ENCODE measurements around the gene AUTS2. TPM values are rescaled to one million over a fixed set of nuclear protein-coding genes. Genes with fewer than 3 reads are reported as not detected.

Gene AUTS2
- total RNA-seq, 1 donor from 2014 or later: 10.3 TPM

DNA sequence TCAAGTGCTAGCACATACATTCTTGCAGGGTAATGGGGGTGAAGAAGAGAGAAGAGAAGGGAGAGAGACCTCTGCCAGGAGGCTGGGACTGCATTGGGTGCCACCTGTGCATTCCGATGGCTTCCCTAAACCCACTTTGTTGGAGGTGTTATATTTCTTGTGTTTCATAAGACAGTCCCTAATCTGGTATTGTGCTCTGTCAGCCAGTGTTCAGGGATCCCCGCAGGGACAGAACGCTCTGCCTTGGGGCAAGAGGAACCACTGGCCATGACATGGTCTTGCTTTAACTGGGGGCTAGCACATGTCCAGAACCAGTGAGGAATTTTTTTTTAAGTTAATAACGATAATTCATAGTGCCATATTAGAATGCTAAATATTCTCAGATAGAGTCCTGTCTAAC lies 1168.4 kb downstream of the AUTS2 start:
- DNase-seq (ENCODE audit: low spot score): no peak
- intact Hi-C loops (cut with DNase I): no loop called here

GRCh38 chr7:70770154-70770553 lies 1171.9 kb downstream of the AUTS2 start:
- no peak for DNase-seq (ENCODE audit: low spot score)
- intact Hi-C loops (cut with DNase I): loop anchor here (5.0 kb wide), 1 partner anchor 48 kb away; no protein-coding TSS in a partner anchor

- DNase-seq (ENCODE audit: low spot score): no peak
- intact Hi-C loops (cut with DNase I): loop anchor here (5.0 kb wide), 1 partner anchor 49 kb away; no protein-coding TSS in a partner anchor
Measured at GRCh38 chr7:70771451-70771850, 1173.2 kb downstream of the AUTS2 start.

DNA sequence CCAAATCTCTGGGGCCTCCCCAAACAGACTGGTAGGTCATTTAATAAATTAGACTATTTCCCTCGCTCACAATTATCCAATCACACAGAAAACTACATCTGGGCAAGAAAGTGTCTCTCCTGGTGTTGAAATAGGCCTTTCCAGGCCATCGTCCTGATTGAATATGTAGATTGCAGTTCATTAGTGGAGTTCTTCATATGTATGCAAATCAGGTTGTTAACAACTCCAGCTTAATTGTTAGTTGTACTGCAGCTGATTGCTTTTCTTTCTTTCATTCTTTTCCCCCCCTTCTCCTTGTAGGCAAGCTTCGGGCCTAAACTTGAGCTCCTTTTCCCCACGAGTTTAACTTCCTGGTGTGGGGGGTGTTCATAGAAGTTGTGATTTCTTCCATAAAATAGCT lies 1174.6 kb downstream of the AUTS2 start:
- no peak for DNase-seq (ENCODE audit: low spot score)
- intact Hi-C loops (cut with DNase I): loop anchor here (5.0 kb wide), 1 partner anchor 51 kb away; no protein-coding TSS in a partner anchor

DNA sequence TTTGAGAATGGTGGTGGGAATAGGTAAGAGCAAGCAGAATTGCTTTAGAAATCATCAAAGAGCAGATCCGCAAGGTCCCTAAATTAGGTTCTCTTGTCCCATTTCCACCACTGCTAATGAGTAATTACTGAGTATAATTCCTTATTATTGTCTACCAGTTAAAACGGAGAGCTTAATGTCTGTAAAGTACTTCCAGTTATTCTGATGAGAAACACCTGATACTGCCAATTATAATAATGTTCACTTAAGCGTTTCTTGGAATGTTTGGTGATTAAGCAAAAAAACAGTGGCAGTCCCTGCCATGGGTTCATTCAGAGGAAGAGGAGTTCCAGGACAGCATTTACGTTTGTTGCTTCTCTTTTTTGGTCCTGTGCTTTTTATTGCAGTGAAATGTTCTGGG lies 1175.1 kb downstream of the AUTS2 start:
- intact Hi-C loops (cut with DNase I): loop anchor here (5.0 kb wide), 1 partner anchor 51 kb away; no protein-coding TSS in a partner anchor
- no peak for DNase-seq (ENCODE audit: low spot score)

- DNase-seq (ENCODE audit: low spot score): no peak
- intact Hi-C loops (cut with DNase I): loop anchor here (5.0 kb wide), 1 partner anchor 53 kb away; no protein-coding TSS in a partner anchor
Measured at GRCh38 chr7:70774950-70775527, 1176.8 kb downstream of the AUTS2 start.

DNA sequence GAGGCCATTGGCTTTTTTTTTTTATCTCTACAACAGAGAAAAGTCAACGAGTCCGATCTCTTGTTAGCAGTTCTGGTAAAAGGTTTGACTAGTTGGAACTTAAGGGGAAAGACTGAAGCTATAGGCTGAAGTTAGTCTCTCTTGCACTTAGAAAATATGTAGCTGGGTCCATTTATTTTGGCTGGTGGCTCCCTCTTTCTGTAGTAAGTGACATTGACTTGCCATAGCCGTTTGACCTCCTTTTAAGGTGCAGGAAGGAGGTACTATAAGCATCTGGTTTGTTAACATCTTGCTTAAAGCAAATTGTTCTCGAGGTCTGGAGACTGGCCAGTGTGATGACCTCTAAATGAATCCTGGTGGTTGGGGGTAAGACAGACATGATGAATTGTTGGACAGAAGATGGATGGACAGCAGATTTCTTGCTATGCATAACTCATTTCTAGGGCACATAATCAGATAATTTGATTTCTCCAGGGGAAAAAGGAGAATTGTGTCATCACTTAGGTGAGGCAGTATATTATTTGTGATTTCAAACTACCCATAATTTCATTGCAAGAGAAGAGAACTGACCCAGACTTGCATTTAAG lies 1177.4 kb downstream of the AUTS2 start:
- no peak for DNase-seq (ENCODE audit: low spot score)

DNA sequence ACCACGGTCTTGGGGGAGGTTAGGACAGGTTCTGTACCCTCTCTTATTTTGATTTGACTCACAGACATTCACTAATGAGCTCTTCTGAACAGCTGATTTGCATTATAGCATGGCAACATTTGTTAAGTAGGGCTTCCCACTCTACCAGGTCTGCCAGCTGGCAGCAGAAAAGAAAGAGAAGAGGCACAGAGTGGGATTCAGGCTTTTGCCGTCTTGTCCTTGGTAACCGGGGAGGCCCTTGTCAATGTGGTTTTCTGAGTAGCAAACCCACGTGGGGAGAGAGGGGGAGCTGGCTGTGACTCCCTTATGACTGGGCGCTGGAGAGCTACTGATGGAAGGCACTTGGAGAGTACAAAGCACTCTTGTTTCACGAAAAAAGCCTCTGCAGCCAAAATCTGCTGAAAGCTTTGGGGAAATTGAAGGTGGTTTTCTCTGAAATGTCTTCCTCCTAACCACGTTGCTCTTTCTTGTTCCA lies 1178.4 kb downstream of the AUTS2 start:
- DNase-seq (ENCODE audit: low spot score): no peak
- intact Hi-C loops (cut with DNase I): no loop called here

More for the DNA sequence above, 1177.4 kb downstream of the AUTS2 start:
- intact Hi-C loops (cut with DNase I): no loop called here

GRCh38 chr7:70777251-70777650 lies 1179.0 kb downstream of the AUTS2 start:
- no peak for DNase-seq (ENCODE audit: low spot score)
- intact Hi-C loops (cut with DNase I): no loop called here

DNA sequence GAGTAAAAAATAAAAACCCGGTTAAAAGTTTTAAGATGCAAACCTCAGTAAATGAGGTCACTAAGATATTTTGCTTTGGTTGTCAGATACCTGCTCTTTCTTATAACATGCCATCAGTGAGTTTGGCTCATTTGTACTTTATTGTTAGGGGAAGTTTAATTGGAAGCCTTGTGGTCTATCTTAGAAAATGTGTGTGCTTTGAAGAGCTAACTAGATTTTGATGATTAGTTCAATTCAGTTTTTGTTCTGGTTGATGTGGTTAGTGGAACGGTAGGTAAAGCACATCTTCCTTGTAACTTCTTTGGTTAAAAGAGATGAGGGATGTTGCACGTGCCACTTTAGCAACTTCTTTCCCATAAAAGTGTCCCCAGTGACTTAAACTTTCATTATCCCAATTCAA lies 1180.3 kb downstream of the AUTS2 start:
- DNase-seq (ENCODE audit: low spot score): no peak
- intact Hi-C loops (cut with DNase I): no loop called here

DNA sequence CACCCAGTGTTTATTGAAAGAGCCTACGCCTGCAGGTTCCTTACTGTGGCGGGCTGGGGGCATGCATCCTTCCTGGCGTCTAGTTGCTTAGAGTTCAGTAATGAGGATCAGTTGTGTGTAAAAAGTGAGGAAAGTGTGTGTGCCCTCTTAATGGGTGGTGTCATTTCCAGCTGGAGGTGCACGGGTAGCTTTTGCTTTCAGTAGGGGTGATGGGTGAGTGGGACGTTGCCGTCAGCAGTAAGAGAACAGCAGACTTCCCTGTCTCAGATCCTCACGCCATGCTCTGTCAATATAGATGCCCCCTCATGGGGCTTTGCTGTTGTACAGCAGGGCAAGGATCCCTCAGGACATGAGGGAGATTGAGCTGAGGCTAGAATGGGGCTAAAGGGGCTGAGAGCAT lies 1181.0 kb downstream of the AUTS2 start:
- intact Hi-C loops (cut with DNase I): no loop called here
- no peak for DNase-seq (ENCODE audit: low spot score)

DNA sequence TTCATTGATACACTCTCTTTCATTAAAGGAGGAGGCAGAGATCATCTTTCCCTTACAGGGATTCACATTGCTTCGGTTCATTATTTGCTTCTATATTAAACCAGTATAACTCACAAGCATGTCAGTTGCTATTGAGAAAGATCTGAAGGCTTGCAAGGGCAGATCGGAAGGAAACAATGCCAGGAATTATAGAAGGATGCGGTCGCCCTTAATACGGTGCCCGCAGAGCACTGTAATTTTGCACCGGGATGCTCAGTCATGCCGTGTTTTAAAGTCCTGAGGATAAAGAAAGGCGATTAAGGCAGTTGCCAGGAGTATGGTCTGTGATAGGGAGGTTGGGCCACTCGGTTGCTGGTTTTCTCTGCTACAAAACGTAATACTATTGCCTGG lies 1183.6 kb downstream of the AUTS2 start:
- DNase-seq (ENCODE audit: low spot score): no peak

DNA sequence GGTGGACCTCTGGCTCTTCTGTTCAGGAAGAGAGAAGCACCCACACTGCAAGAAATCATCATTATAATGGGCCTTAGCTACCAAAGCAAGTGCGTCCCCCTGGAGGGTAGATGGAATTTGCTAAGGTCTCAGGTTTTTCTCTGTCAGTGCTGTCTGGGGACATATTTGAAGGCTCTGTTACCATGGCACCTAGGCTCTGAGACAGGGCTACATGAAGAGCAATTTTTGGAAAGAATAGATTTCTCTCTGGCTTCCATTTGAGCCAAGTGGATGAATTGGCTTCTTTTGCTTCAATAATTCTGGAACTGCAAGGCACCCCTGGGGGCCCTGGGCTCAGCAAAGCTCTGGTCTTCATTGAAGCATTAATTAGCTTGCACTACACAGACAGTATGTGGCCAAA lies 1184.5 kb downstream of the AUTS2 start:
- intact Hi-C loops (cut with DNase I): no loop called here
- no peak for DNase-seq (ENCODE audit: low spot score)

More for the DNA sequence above, 1183.6 kb downstream of the AUTS2 start:
- intact Hi-C loops (cut with DNase I): no loop called here

- intact Hi-C loops (cut with DNase I): no loop called here
- no peak for DNase-seq (ENCODE audit: low spot score)
Measured at GRCh38 chr7:70785427-70785826, 1187.2 kb downstream of the AUTS2 start.

GRCh38 chr7:70786076-70786475 lies 1187.8 kb downstream of the AUTS2 start:
- intact Hi-C loops (cut with DNase I): no loop called here
- DNase-seq (ENCODE audit: low spot score): no peak

GRCh38 chr7:70787286-70787685 lies 1189.0 kb downstream of the AUTS2 start:
- intact Hi-C loops (cut with DNase I): no loop called here
- no peak for DNase-seq (ENCODE audit: low spot score)

GRCh38 chr7:70787771-70788170 lies 1189.5 kb downstream of the AUTS2 start:
- no peak for DNase-seq (ENCODE audit: low spot score)
- intact Hi-C loops (cut with DNase I): no loop called here

DNA sequence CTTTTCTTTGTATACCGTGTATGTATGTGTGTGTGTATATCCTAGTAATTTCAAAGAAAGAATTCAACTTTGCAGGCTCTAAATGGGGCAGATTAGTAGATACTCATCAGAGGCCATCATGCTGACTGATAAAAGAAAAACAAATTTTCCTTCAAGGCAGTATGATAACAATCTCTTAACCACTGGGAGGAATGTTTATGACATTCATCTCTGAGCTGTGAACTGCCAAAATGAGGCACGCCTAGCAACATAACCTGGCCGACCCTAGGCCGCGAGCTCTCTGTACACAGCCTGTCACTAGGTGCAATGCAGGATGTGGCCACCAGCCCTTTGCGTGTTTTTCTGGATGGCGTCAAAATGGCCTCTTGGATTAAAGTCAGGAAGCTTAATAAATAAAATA lies 1190.0 kb downstream of the AUTS2 start:
- no peak for DNase-seq (ENCODE audit: low spot score)
- intact Hi-C loops (cut with DNase I): no loop called here

DNA sequence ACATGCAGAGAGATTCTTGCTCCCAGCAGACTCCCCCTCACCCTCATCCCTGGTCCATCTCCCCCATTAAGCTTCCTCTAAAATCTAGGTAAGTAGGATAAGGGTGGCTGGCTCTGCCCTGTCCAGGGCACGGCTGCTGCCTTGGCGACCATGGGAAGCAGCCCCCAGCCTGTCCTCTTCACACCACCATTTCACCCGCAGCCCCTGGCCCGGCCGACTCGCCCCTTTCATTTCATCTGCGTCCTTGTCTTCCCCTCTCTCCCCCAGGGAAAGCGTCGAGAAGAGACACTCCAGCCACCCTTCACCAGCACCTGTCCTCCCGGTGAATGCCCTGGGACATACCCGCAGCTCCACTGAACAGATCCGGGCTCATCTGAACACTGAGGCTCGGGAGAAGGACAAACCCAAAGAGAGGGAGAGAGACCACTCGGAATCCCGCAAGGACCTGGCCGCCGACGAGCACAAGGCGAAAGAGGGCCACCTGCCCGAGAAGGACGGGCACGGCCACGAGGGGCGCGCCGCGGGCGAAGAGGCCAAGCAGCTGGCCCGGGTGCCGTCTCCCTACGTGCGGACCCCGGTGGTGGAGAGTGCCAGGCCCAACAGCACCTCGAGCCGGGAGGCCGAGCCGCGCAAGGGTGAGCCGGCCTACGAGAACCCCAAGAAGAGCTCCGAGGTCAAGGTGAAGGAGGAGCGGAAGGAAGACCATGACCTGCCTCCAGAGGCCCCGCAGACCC lies 1191.4 kb downstream of the AUTS2 start:
- no peak for DNase-seq (ENCODE audit: low spot score)
- intact Hi-C loops (cut with DNase I): no loop called here

GRCh38 chr7:70790215-70791073 lies 1192.2 kb downstream of the AUTS2 start:
- intact Hi-C loops (cut with DNase I): no loop called here
- DNase-seq (ENCODE audit: low spot score): no peak

Measured in cardiac septum (tissue), 1 donor.